ENCODE data around the gene ARHGEF7. TPM values are rescaled to one million over a fixed set of nuclear protein-coding genes. Genes with fewer than 3 reads are reported as not detected.

The ARHGEF7 gene
- total and polyA plus RNA-seq, 5 donors from 2014 or later, result 7.1 to 84.9 (median 9.8) TPM

DNA sequence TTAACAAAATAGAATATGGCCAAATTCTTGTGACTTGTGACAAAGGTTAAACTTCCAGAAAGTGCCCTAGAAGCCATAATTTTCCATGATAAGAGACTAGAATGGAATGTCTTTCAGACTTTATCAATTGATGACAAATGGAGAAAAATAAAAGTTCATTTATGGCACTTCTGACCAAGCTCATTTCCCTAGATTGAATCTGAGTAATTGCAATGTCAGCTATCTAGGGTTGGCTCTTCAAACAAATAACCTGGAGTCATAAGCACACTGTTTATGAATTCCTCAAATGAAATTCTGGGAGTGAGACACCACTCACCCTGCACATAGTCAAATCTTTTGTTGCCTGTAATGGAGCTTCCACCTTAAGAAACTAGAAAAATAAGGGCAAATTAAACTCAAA is 11.4 kb downstream of the ARHGEF7 start:
- Mint-ChIP-seq H3K36me3 (no peaks in the 10 kb centered on the region), H3K4me1 (peaks cover 0 to 3% (median 0%) of the 10 kb centered on the region in 4 donors), H3K27ac (no peak overlapping the region), H3K4me3 (no peak overlapping the region), H3K9me3 (peaks cover 0 to 2% (median 0%) of the 10 kb centered on the region in 7 donors), H3K27me3 (peaks cover 45% of the 10 kb centered on the region)
- Histone ChIP-seq H3K9me3 (ENCODE audit: control insufficient read depth in 2 of 2, low read length in 2 of 2) (no peaks in the 10 kb centered on the region), H3K27me3 (ENCODE audit: control insufficient read depth, insufficient read depth, low read length) (peaks cover 8% of the 10 kb centered on the region), H3K4me3 (ENCODE audit: low read depth, low read length) (no peak overlapping the region), H3K4me1 (ENCODE audit: control insufficient read depth, insufficient read depth, low read length, poor library complexity, severe bottlenecking) (no peaks in the 10 kb centered on the region), H3K36me3 (ENCODE audit: control insufficient read depth, insufficient read depth, low read length) (no peaks in the 10 kb centered on the region), H3K27ac (ENCODE audit: insufficient read depth, low read length, poor library complexity, severe bottlenecking) (no peak overlapping the region)
- ATAC-seq (ENCODE audit: low read depth in 2 of 2), result no peak
- no peak for DNase-seq

- peak in 1 of 2 donors; percentile 31 for ATAC-seq (ENCODE audit: low read depth in 2 of 2)
- Histone ChIP-seq H3K27ac (ENCODE audit: insufficient read depth, low read length, poor library complexity, severe bottlenecking) (no peak overlapping the region), H3K27me3 (ENCODE audit: control insufficient read depth, insufficient read depth, low read length) (peaks cover 8% of the 10 kb centered on the region), H3K9me3 (ENCODE audit: control insufficient read depth in 2 of 2, low read length in 2 of 2) (no peaks in the 10 kb centered on the region), H3K4me3 (ENCODE audit: low read depth, low read length) (no peak overlapping the region), H3K4me1 (ENCODE audit: control insufficient read depth, insufficient read depth, low read length, poor library complexity, severe bottlenecking) (no peaks in the 10 kb centered on the region), H3K36me3 (ENCODE audit: control insufficient read depth, insufficient read depth, low read length) (no peaks in the 10 kb centered on the region)
- no peak overlapping the region for H3K4me3 Mint-ChIP-seq
- H3K4me1 Mint-ChIP-seq, result peaks cover 0 to 3% (median 0%) of the 10 kb centered on the region in 4 donors
- peaks cover 0 to 2% (median 0%) of the 10 kb centered on the region in 7 donors for H3K9me3 Mint-ChIP-seq
- H3K36me3 Mint-ChIP-seq, result no peaks in the 10 kb centered on the region
- DNase-seq, result no peak
- peaks cover 39% of the 10 kb centered on the region for H3K27me3 Mint-ChIP-seq
- H3K27ac Mint-ChIP-seq, result no peak overlapping the region
Measured at GRCh38 chr13:111129465-111130115, 14.5 kb downstream of the ARHGEF7 start.

- peaks cover 0 to 1% (median 0%) of the 10 kb centered on the region in 4 donors for H3K4me1 Mint-ChIP-seq
- H3K27me3 Mint-ChIP-seq, result peaks cover 33% of the 10 kb centered on the region
Measured at GRCh38 chr13:111130116-111130508, 15.0 kb downstream of the ARHGEF7 start.

DNA sequence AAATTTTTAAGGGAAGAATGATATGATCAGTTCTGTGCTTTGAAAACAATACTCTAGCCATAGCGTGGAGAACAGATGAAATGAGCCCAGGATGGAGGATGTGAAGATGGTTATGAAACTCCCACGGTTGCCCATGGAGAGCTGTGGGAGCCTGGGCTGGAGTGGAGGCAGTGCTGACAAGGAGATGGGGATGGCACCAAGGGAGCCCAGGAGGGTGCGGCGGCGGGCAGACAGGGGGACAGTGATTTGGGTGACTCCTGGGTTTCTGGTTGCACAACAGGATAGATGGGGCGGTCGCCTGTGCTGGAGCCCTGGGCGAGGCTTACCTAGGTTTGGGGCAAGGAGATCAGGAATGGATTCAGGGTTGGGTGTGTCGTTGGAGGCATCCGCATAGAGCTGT is 15.9 kb downstream of the ARHGEF7 start:
- H3K4me1 Mint-ChIP-seq, result no peaks in the 10 kb centered on the region
- H3K27me3 ChIP-seq (ENCODE audit: control insufficient read depth, insufficient read depth, low read length), result peaks cover 5% of the 10 kb centered on the region
- no peak overlapping the region for H3K4me3 Mint-ChIP-seq
- H3K27ac Mint-ChIP-seq, result peak overlapping the region in 1 of 3 donors; percentile 26
- H3K4me1 ChIP-seq (ENCODE audit: control insufficient read depth, insufficient read depth, low read length, poor library complexity, severe bottlenecking), result no peaks in the 10 kb centered on the region
- no peaks in the 10 kb centered on the region for H3K9me3 ChIP-seq (ENCODE audit: control insufficient read depth in 2 of 2, low read length in 2 of 2)
- DNase-seq (no peak), ATAC-seq (ENCODE audit: low read depth in 2 of 2) (no peak)
- H3K36me3 Mint-ChIP-seq, result no peaks in the 10 kb centered on the region
- H3K27me3 Mint-ChIP-seq, result peaks cover 28% of the 10 kb centered on the region
- H3K36me3 ChIP-seq (ENCODE audit: control insufficient read depth, insufficient read depth, low read length), result no peaks in the 10 kb centered on the region
- peaks cover 0 to 4% (median 0%) of the 10 kb centered on the region in 7 donors for H3K9me3 Mint-ChIP-seq
- H3K4me3 ChIP-seq (ENCODE audit: low read depth, low read length), result no peak overlapping the region
- no peak overlapping the region for H3K27ac ChIP-seq (ENCODE audit: insufficient read depth, low read length, poor library complexity, severe bottlenecking)

More at GRCh38 chr13:111130116-111130508, 15.0 kb downstream of the ARHGEF7 start:
- no peaks in the 10 kb centered on the region for H3K4me1 ChIP-seq (ENCODE audit: control insufficient read depth, insufficient read depth, low read length, poor library complexity, severe bottlenecking)
- DNase-seq, result no peak
- no peaks in the 10 kb centered on the region for H3K36me3 ChIP-seq (ENCODE audit: control insufficient read depth, insufficient read depth, low read length)
- H3K4me3 ChIP-seq (ENCODE audit: low read depth, low read length), result no peak overlapping the region
- H3K27me3 ChIP-seq (ENCODE audit: control insufficient read depth, insufficient read depth, low read length), result peaks cover 8% of the 10 kb centered on the region
- H3K9me3 ChIP-seq (ENCODE audit: control insufficient read depth in 2 of 2, low read length in 2 of 2), result no peaks in the 10 kb centered on the region
- H3K36me3 Mint-ChIP-seq, result no peaks in the 10 kb centered on the region
- ATAC-seq (ENCODE audit: low read depth in 2 of 2), result no peak
- peaks cover 0 to 4% (median 0%) of the 10 kb centered on the region in 7 donors for H3K9me3 Mint-ChIP-seq
- H3K27ac Mint-ChIP-seq, result no peak overlapping the region
- H3K27ac ChIP-seq (ENCODE audit: insufficient read depth, low read length, poor library complexity, severe bottlenecking), result no peak overlapping the region
- no peak overlapping the region for H3K4me3 Mint-ChIP-seq

GRCh38 chr13:111131611-111132010 is 16.5 kb downstream of the ARHGEF7 start:
- no peak overlapping the region for H3K4me3 Mint-ChIP-seq
- H3K9me3 Mint-ChIP-seq, result peaks cover 0 to 4% (median 0%) of the 10 kb centered on the region in 7 donors
- H3K27me3 ChIP-seq (ENCODE audit: control insufficient read depth, insufficient read depth, low read length), result peaks cover 5% of the 10 kb centered on the region
- DNase-seq (no peak), ATAC-seq (ENCODE audit: low read depth in 2 of 2) (no peak)
- peaks cover 28% of the 10 kb centered on the region for H3K27me3 Mint-ChIP-seq
- H3K27ac ChIP-seq (ENCODE audit: insufficient read depth, low read length, poor library complexity, severe bottlenecking), result no peak overlapping the region
- no peaks in the 10 kb centered on the region for H3K36me3 ChIP-seq (ENCODE audit: control insufficient read depth, insufficient read depth, low read length)
- no peaks in the 10 kb centered on the region for H3K4me1 ChIP-seq (ENCODE audit: control insufficient read depth, insufficient read depth, low read length, poor library complexity, severe bottlenecking)
- no peaks in the 10 kb centered on the region for H3K4me1 Mint-ChIP-seq
- no peak overlapping the region for H3K4me3 ChIP-seq (ENCODE audit: low read depth, low read length)
- H3K9me3 ChIP-seq (ENCODE audit: control insufficient read depth in 2 of 2, low read length in 2 of 2), result no peaks in the 10 kb centered on the region
- peak overlapping the region in 1 of 3 donors; percentile 22 for H3K27ac Mint-ChIP-seq
- no peaks in the 10 kb centered on the region for H3K36me3 Mint-ChIP-seq

DNA sequence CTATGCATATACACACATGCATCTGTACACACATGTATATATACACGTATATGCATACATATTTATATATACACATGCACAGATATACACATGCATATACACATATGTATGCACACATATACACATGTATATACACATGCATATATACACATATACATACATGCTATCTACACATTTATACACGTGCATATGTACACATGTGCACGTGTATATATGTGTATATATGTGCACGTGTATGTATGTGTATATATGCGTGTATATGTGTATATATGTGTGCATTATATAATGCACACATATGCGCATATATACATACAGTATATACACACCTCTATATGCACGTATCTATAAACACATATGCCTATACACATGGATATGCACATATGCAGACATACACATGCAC is 17.8 kb downstream of the ARHGEF7 start:
- H3K4me1 ChIP-seq (ENCODE audit: control insufficient read depth, insufficient read depth, low read length, poor library complexity, severe bottlenecking), result no peaks in the 10 kb centered on the region
- H3K4me3 ChIP-seq (ENCODE audit: low read depth, low read length), result no peak overlapping the region
- Mint-ChIP-seq H3K4me3 (no peak overlapping the region), H3K4me1 (no peaks in the 10 kb centered on the region), H3K36me3 (no peaks in the 10 kb centered on the region), H3K9me3 (peaks cover 0 to 4% (median 0%) of the 10 kb centered on the region in 7 donors), H3K27ac (no peak overlapping the region), H3K27me3 (peaks cover 27% of the 10 kb centered on the region)
- no peaks in the 10 kb centered on the region for H3K36me3 ChIP-seq (ENCODE audit: control insufficient read depth, insufficient read depth, low read length)
- ATAC-seq (ENCODE audit: low read depth in 2 of 2) (no peak), DNase-seq (no peak)
- H3K27me3 ChIP-seq (ENCODE audit: control insufficient read depth, insufficient read depth, low read length), result peaks cover 7% of the 10 kb centered on the region
- H3K27ac ChIP-seq (ENCODE audit: insufficient read depth, low read length, poor library complexity, severe bottlenecking), result no peak overlapping the region
- H3K9me3 ChIP-seq (ENCODE audit: control insufficient read depth in 2 of 2, low read length in 2 of 2), result no peaks in the 10 kb centered on the region

- no peak for ATAC-seq (ENCODE audit: low read depth in 2 of 2)
- Mint-ChIP-seq H3K27me3 (peaks cover 41% of the 10 kb centered on the region), H3K27ac (no peak overlapping the region), H3K4me1 (no peaks in the 10 kb centered on the region), H3K36me3 (no peaks in the 10 kb centered on the region), H3K4me3 (no peak overlapping the region), H3K9me3 (peaks cover 0 to 4% (median 0%) of the 10 kb centered on the region in 7 donors)
- Histone ChIP-seq H3K4me3 (ENCODE audit: low read depth, low read length) (no peak overlapping the region), H3K27ac (ENCODE audit: insufficient read depth, low read length, poor library complexity, severe bottlenecking) (no peak overlapping the region), H3K36me3 (ENCODE audit: control insufficient read depth, insufficient read depth, low read length) (no peaks in the 10 kb centered on the region), H3K4me1 (ENCODE audit: control insufficient read depth, insufficient read depth, low read length, poor library complexity, severe bottlenecking) (no peaks in the 10 kb centered on the region), H3K9me3 (ENCODE audit: control insufficient read depth in 2 of 2, low read length in 2 of 2) (no peaks in the 10 kb centered on the region), H3K27me3 (ENCODE audit: control insufficient read depth, insufficient read depth, low read length) (peaks cover 8% of the 10 kb centered on the region)
- DNase-seq, result no peak
Measured at GRCh38 chr13:111139452-111139851, 24.3 kb downstream of the ARHGEF7 start.
